Peyer's patch (tissue), 4 donors: Measurements from ENCODE around the gene CLN3.

Experiments used
- CTCF ChIP-seq, 6 experiments: fragments of 450-650 bp in 4 of 6; fragments of 200-600 bp in 2 of 6; sonication (generic) in 1 of 6; IDR thresholded peaks; one replicate each; pipeline ENCODE4 v1.5.1; 2017 to 2019; ENCODE audit warnings: antibody characterized with exemption in 6 of 6, mild to moderate bottlenecking in 3 of 6, moderate library complexity in 1 of 6
- POLR2A ChIP-seq, 2 donors: fragments of 450-650 bp; IDR thresholded peaks; one replicate each; pipeline ENCODE4 v1.5.1; 2017; ENCODE audit warnings: antibody characterized with exemption in 2 of 2, mild to moderate bottlenecking in 2 of 2, moderate library complexity in 2 of 2

DNA sequence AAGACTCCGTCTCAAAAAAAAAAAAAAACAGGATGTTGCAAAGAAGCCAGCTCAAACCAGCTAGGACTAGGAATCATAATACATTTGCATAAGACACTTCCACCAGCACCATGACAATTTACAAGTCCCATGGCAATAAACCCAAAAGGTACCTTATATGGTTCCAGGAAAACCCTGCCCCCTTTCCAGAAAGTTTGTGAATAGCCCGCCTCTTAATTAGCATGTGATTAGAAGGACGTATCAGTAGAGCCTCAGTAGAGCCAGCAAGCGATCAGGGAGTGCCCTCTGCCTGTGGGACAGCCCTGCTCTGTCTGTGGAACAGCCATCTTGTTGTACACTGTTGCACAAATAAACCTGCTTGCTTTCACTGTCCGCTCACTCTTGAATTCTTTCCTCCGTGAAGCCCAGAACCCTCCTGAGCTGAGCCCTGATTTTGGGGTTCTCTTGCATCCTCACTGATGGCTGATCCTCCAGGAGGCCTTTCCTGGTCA is 32.9 kb upstream of the CLN3 start:
- no peak for TF ChIP-seq CTCF (IDR thresholded peaks at IDR 0.05)
- no peak for TF ChIP-seq POLR2A (IDR thresholded peaks at IDR 0.05)
